GM12878 (cell line): ENCODE measurements around the gene ABCA10. TPM values are rescaled to one million over a fixed set of nuclear protein-coding genes. Genes with fewer than 3 reads are reported as not detected.
A peak's percentile ranks its signal among the peaks of the same experiment; 100 is the strongest.

Source experiments
- ATAC-seq: fragments of 200-7000 bp; cut with Tn5 transposase; 3 replicates; pipeline ENCODE4 v1.9.1; 2020; ENCODE audit warnings: mild to moderate bottlenecking, moderate library complexity
- BruUV-seq: library from RNA; stranded (reverse); fragments of 400-500 nt; replicated peaks from 2 replicates; lab custom pipeline; 2021; lab: Mats Ljungman, UMichigan
- CTCF ChIA-PET: fragments of 300-600 bp; sonication (Branson Sonifier 250); formaldehyde crosslinking; extraction: SDS; loops from one replicate; lab custom pipeline; 2021; ENCODE audit warnings: inconsistent platforms; lab: Yijun Ruan, JAX
- POLR2A ChIA-PET: fragments of 350-600 bp; formaldehyde crosslinking; extraction: SDS; loops from one replicate; lab custom pipeline; 2021; ENCODE audit warnings: inconsistent platforms; lab: Charles Lee
- RAD21 ChIA-PET: fragments of 300-600 bp; sonication (Branson Sonifier 250); formaldehyde crosslinking; loops from one replicate; lab custom pipeline; 2023; ENCODE audit warnings: antibody characterized with exemption; ENCODE audit not compliant: unreplicated experiment; lab: Charles Lee
- SMC1A ChIA-PET: fragments of 300-600 bp; sonication (Branson Sonifier 250); formaldehyde crosslinking; loops from one replicate; lab custom pipeline; 2023; ENCODE audit not compliant: unreplicated experiment, uncharacterized antibody; lab: Charles Lee
- DNase-seq: peaks from one replicate; pipeline ENCODE4 v3.0.0-alpha.2; 2011; ENCODE audit warnings: low read depth, low spot score
- FAIRE-seq: peaks from 3 replicates; lab custom pipeline; 2011; peaks lifted over from hg19 to GRCh38; lab: Jason Lieb, UNC
- H2AFZ ChIP-seq: 2 replicates; pipeline ENCODE4 v1.6.0; 2011; ENCODE audit warnings: low read depth, low read length, control low read depth; ENCODE audit not compliant: control insufficient read depth
- H3K27ac ChIP-seq: 2 replicates; pipeline ENCODE4 v1.5.1; 2011; ENCODE audit warnings: control low read depth; ENCODE audit not compliant: control insufficient read depth, insufficient read depth
- H3K27me3 ChIP-seq, 2 experiments: replicated peaks in 1 of 2; 2 replicates each; pipeline versions ENCODE4 v1.6.0 to v1.6.1; 2011; ENCODE audit warnings: low read length in 1 of 2; ENCODE audit not compliant: control insufficient read depth in 2 of 2, insufficient read depth in 2 of 2
- H3K36me3 ChIP-seq, 2 experiments: 2 replicates each; pipeline ENCODE4 v1.5.1; 2011; ENCODE audit warnings: low read length in 1 of 2; ENCODE audit not compliant: control insufficient read depth in 2 of 2, insufficient read depth in 2 of 2
- H3K4me1 ChIP-seq: 2 replicates; pipeline ENCODE4 v1.6.1; 2011; ENCODE audit warnings: mild to moderate bottlenecking, low read length, moderate library complexity, mixed read lengths; ENCODE audit not compliant: control insufficient read depth, insufficient read depth
- H3K4me2 ChIP-seq: 2 replicates; pipeline ENCODE4 v1.6.0; 2011; ENCODE audit warnings: control low read depth; ENCODE audit not compliant: control insufficient read depth, insufficient read depth
- H3K4me3 ChIP-seq: fragments of 200-600 bp; sonication (generic); 2 replicates; pipeline ENCODE4 v1.5.1; 2016
- H3K79me2 ChIP-seq: 2 replicates; pipeline ENCODE4 v1.6.0; 2011; ENCODE audit warnings: low read length; ENCODE audit not compliant: control insufficient read depth, insufficient read depth
- H3K9ac ChIP-seq: 2 replicates; pipeline ENCODE4 v1.8.0; 2011; ENCODE audit warnings: low read length, control low read depth, mixed read lengths; ENCODE audit not compliant: control insufficient read depth, insufficient read depth
- H3K9me3 ChIP-seq: replicated peaks from 3 replicates; pipeline ENCODE4 v1.5.1; 2011; ENCODE audit warnings: mild to moderate bottlenecking, low read length; ENCODE audit not compliant: control insufficient read depth, insufficient read depth
- H4K20me1 ChIP-seq: 2 replicates; pipeline ENCODE4 v1.6.0; 2011; ENCODE audit not compliant: control insufficient read depth, insufficient read depth
- BACH1 ChIP-seq: fragments of 450-650 bp; IDR thresholded peaks from 2 replicates; pipeline ENCODE4 v1.6.1; 2017; ENCODE audit warnings: mild to moderate bottlenecking, borderline replicate concordance
- CHD2 ChIP-seq: IDR thresholded peaks from 2 replicates; pipeline ENCODE4 v1.6.1; 2011; ENCODE audit warnings: low read depth, low read length, improper control_type of control experiment, borderline replicate concordance
- DPF2 ChIP-seq: fragments of 450-650 bp; IDR thresholded peaks from 2 replicates; pipeline ENCODE4 v1.6.1; 2017; ENCODE audit warnings: mild to moderate bottlenecking
- IKZF1 ChIP-seq: fragments of 450-650 bp; conservative IDR thresholded peaks from 2 replicates; pipeline ENCODE4 v1.6.1; 2017; ENCODE audit warnings: antibody characterized with exemption, mild to moderate bottlenecking
- JUNB ChIP-seq: IDR thresholded peaks from 2 replicates; pipeline ENCODE4 v1.6.1; 2016; ENCODE audit warnings: antibody characterized with exemption, mild to moderate bottlenecking
- MEF2A ChIP-seq: IDR thresholded peaks from 2 replicates; pipeline ENCODE4 v1.6.1; 2011; ENCODE audit warnings: low read depth, mild to moderate bottlenecking, low read length, moderate library complexity; ENCODE audit not compliant: insufficient read depth
- MTA3 ChIP-seq: IDR thresholded peaks from 2 replicates; pipeline ENCODE4 v1.6.1; 2012; ENCODE audit warnings: low read length, inconsistent platforms, borderline replicate concordance
- POU2F2 ChIP-seq: IDR thresholded peaks from 3 replicates; pipeline ENCODE4 v1.6.1; 2011; ENCODE audit warnings: low read depth, mild to moderate bottlenecking, low read length, borderline replicate concordance
- SKIL ChIP-seq: fragments of 450-650 bp; IDR thresholded peaks from 2 replicates; pipeline ENCODE4 v1.6.1; 2017; ENCODE audit warnings: mild to moderate bottlenecking, low read depth, inconsistent platforms; ENCODE audit not compliant: poor library complexity, severe bottlenecking
- SMARCA5 ChIP-seq: fragments of 450-650 bp; IDR thresholded peaks from 2 replicates; pipeline ENCODE4 v1.6.1; 2017; ENCODE audit warnings: mild to moderate bottlenecking
- SPI1 ChIP-seq: IDR thresholded peaks from 2 replicates; pipeline ENCODE4 v1.6.1; 2011; ENCODE audit warnings: low read depth, mild to moderate bottlenecking, low read length, moderate library complexity, borderline replicate concordance; ENCODE audit not compliant: insufficient read depth
- SREBF1 ChIP-seq: IDR thresholded peaks from 2 replicates; pipeline ENCODE4 v1.6.1; 2012; ENCODE audit warnings: mild to moderate bottlenecking, low read length
- TAF1 ChIP-seq: IDR thresholded peaks from 2 replicates; pipeline ENCODE4 v1.6.1; 2011; ENCODE audit warnings: mild to moderate bottlenecking, low read depth, low read length, borderline replicate concordance
- ZNF24 ChIP-seq: fragments of 450-650 bp; IDR thresholded peaks from 2 replicates; pipeline ENCODE4 v1.6.1; 2017; ENCODE audit warnings: antibody characterized with exemption, mild to moderate bottlenecking
- ZNF384 ChIP-seq: IDR thresholded peaks from 2 replicates; pipeline ENCODE4 v1.6.1; 2012; ENCODE audit warnings: low read depth, mild to moderate bottlenecking, low read length, improper control_type of control experiment, borderline replicate concordance
- ZNF592 ChIP-seq: fragments of 450-650 bp; IDR thresholded peaks from 2 replicates; pipeline ENCODE4 v1.6.1; 2017; ENCODE audit warnings: mild to moderate bottlenecking, moderate library complexity
- WGBS: methylation state at CpG from one replicate; pipeline ENCODE4 v1.1.6; 2016; ENCODE audit warnings: low lambda C conversion rate; ENCODE audit not compliant: insufficient replicate concordance, insufficient coverage; ENCODE audit errors: missing lambda C conversion rate; 5-methylcytosine and 5-hydroxymethylcytosine counted together
- in situ Hi-C: fragments of 300-500 bp; cut with MboI; formaldehyde crosslinking; loops from 9 replicates; pipeline ENCODE4 v1.14.3; 2018; ENCODE audit warnings: mixed read lengths
- intact Hi-C: fragments of 100-400 bp; cut with micrococcal nuclease; formaldehyde crosslinking; loops from one replicate; pipeline ENCODE4 v1.14.2; 2022; ENCODE audit not compliant: unreplicated experiment
- polyA plus RNA-seq, 11 experiments: library from polyadenylated mRNA; depleted of rRNA in 4 of 11; unstranded in 6 of 11; stranded (reverse) in 5 of 11; fragments of >200 nt; fragmentation: Nextera tagmentation in 4 of 11; fragmentation: Illumina TruSeq in 1 of 11; extraction: Ambion mirVana in 4 of 11; extraction: Trizol in 1 of 11; gene quantifications; 1 replicate in 1 of 11; 2 replicates in 10 of 11; pipeline versions ENCODE4 v1.2.1 to v1.2.3, GENCODE V29; 2011 to 2016; ENCODE audit warnings: inconsistent platforms in 2 of 11, missing spikeins in 2 of 11, low read depth in 1 of 11
- total RNA-seq, 4 experiments: library from RNA; depleted of rRNA in 3 of 4; stranded (reverse); fragments of >200 nt in 3 of 4; fragmentation: Illumina TruSeq in 1 of 4; extraction: Trizol in 1 of 4; gene quantifications; 2 replicates each; pipeline versions ENCODE4 v1.2.1 to v1.2.3, GENCODE V29; 2013 to 2021

ABCA10 gene
- total and polyA plus RNA-seq, 10 of the 15 experiments (the other 5 are each of a cell fraction or from before 2014, with no cell fraction given) = 0.33 to 3.0 (median 0.83) TPM

GRCh38 chr17:69117855-69118784, 110.5 kb downstream of the ABCA10 start:
- H3K79me2 ChIP-seq = peaks cover 13% of the 10 kb centered on the region
- H4K20me1 ChIP-seq = no peaks in the 10 kb centered on the region
- H3K27me3 ChIP-seq = no peaks in the 10 kb centered on the region
- FAIRE-seq (peak; percentile 27), ATAC-seq (peak; percentile 60), DNase-seq (peak; percentile 47)
- ChIA-PET RAD21 (interaction anchor here (0.5 to 2.0 kb wide), 5 partner anchors 25 to 346 kb away, joined by 3 to 4 read pairs (median 3); no protein-coding TSS in a partner anchor), POLR2A (no interaction called here), SMC1A (interaction anchor here (0.9 to 2.4 kb wide), 6 partner anchors 11 to 346 kb away, joined by 3 to 10 read pairs (median 7); no protein-coding TSS in a partner anchor), CTCF (interaction anchor here (1.5 kb wide), 1 partner anchor 115 kb away, joined by 3 read pairs; no protein-coding TSS in a partner anchor)
- no TSS peak for BruUV-seq
- peak overlapping the region; percentile 63 for H3K9ac ChIP-seq
- intact Hi-C loops (loop anchor here (2.0 to 5.0 kb wide), 2 partner anchors 104 to 117 kb away; no protein-coding TSS in a partner anchor), in situ Hi-C loops (no loop called here)
- peak overlapping the region; percentile 93 for H3K4me2 ChIP-seq
- peak overlapping the region; percentile 93 for H3K27ac ChIP-seq
- peak overlapping the region; percentile 63 for H2AFZ ChIP-seq
- 0% methylated on average over 2 of the region's 2 CpGs for WGBS
- H3K36me3 ChIP-seq = no peaks in the 10 kb centered on the region
- peaks cover 22% of the 10 kb centered on the region for H3K4me1 ChIP-seq
- H3K4me3 ChIP-seq = peak overlapping the region; percentile 27
- no peaks in the 10 kb centered on the region; the same call in 1 of the 3 replicates for H3K9me3 ChIP-seq
- 0 out of 2 replicates have a peak, but pooled peaks have one; percentile 50 for TF ChIP-seq MEF2A
- peak; percentile 56 for TF ChIP-seq JUNB
- no peak for TF ChIP-seq MTA3
- no peak; the same call in 1 of the 2 replicates for TF ChIP-seq DPF2
- TF ChIP-seq ZNF592 = peak; percentile 54; the same call in 1 of the 2 replicates
- 0 out of 2 replicates have a peak, but pooled peaks have one; percentile 27 for TF ChIP-seq SPI1
- peak; percentile 28 for TF ChIP-seq IKZF1
- TF ChIP-seq SREBF1 = no peak
- no peak for TF ChIP-seq ZNF384
- 0 out of 2 replicates have a peak, but pooled peaks have one; percentile 20 for TF ChIP-seq ZNF24
- peak; percentile 41; the same call in 1 of the 2 replicates for TF ChIP-seq TAF1
- TF ChIP-seq CHD2 = no peak
- peak; percentile 51 for TF ChIP-seq SKIL
- TF ChIP-seq POU2F2 = 0 out of 3 replicates have a peak, but pooled peaks have one; percentile 13
- TF ChIP-seq SMARCA5 = peak; percentile 61; the same call in 1 of the 2 replicates
- TF ChIP-seq BACH1 = 0 out of 2 replicates have a peak, but pooled peaks have one; percentile 39
